ENCODE measurements around the gene LELP1.

- TF ChIP-seq RAD21 (IDR thresholded peaks at IDR 0.05; ENCODE audit: low read depth) (no peak), REST (IDR thresholded peaks at IDR 0.05; ENCODE audit: low read depth) (no peak), TAF1 (IDR thresholded peaks at IDR 0.05; ENCODE audit: low read depth) (no peak), MAX (IDR thresholded peaks at IDR 0.05) (no peak)
Observed at GRCh38 chr1:153180556-153180955, 22.7 kb upstream of the LELP1 start.
